Erythroblast (primary cell): ENCODE results near the gene THAP3.

Source experiments
- GATA1 ChIP-seq: IDR thresholded peaks from 2 replicates; pipeline ENCODE4 v1.6.1; 2011; ENCODE audit warnings: low read depth, mild to moderate bottlenecking, control low read depth, low read length, moderate library complexity
- POLR2A ChIP-seq: IDR thresholded peaks from 2 replicates; pipeline ENCODE4 v1.6.1; 2011; ENCODE audit warnings: mild to moderate bottlenecking, low read length

DNA sequence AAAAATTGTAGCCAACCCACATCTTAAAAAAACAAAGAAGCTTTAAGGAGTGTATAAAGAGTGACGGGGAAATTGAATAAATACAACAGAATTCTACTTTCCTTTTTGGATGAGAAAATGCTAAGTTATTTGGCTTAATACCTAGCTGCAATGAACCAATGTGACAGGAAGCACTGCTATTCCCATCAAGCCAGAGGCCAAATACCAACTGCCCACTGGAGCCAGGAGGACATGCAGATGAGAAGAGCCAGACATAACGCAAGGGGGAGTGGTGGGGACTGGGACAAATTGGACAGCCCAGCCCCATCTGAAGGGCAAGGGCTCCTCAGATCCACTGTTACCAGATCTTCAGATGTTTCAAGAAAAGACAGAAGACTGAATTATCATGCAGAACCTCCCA, 51.3 kb downstream of the THAP3 start:
- no peak for TF ChIP-seq POLR2A
- no peak for TF ChIP-seq GATA1
